ENCODE measurements around the gene RIT1. TPM values are rescaled to one million over a fixed set of nuclear protein-coding genes. Genes with fewer than 3 reads are reported as not detected.

The RIT1 gene
- total RNA-seq, result 31.8 TPM
- long read RNA-seq, transcript RIT1-202 (6 exons, 3,445 nt), result major isoform, 16 of 18 reads
- long read RNA-seq, partial matches to known transcripts, result 1 of 18 reads
- long read RNA-seq, other reads (novel, unspliced or antisense), result 1 of 18 reads

- DNase-seq (ENCODE audit: low spot score), result peak; percentile 95
Measured at GRCh38 chr1:155911156-155912055, at the start of gene RIT1. Gene RIT1, minus strand, starts transcription at chr1:155911349. Its CDS starts 588 bp downstream, at chr1:155910761.

GRCh38 chr1:155960081-155960745 is 49.1 kb upstream of the RIT1 start:
- no peak for DNase-seq (ENCODE audit: low spot score)

- DNase-seq (ENCODE audit: low spot score), result no peak
Measured at GRCh38 chr1:155957411-155957915, 46.3 kb upstream of the RIT1 start.

- DNase-seq (ENCODE audit: low spot score), result no peak
Measured at GRCh38 chr1:155954645-155955044, 43.5 kb upstream of the RIT1 start.

- no peak for DNase-seq (ENCODE audit: low spot score)
Measured at GRCh38 chr1:155952505-155952890, 41.3 kb upstream of the RIT1 start.

GRCh38 chr1:155951753-155952504 is 40.8 kb upstream of the RIT1 start:
- DNase-seq (ENCODE audit: low spot score), result no peak

- DNase-seq (ENCODE audit: low spot score), result no peak
Measured at GRCh38 chr1:155950829-155951228, 39.7 kb upstream of the RIT1 start.

- DNase-seq (ENCODE audit: low spot score), result no peak
Measured at GRCh38 chr1:155947741-155948140, 36.6 kb upstream of the RIT1 start.

- no peak for DNase-seq (ENCODE audit: low spot score)
Measured at GRCh38 chr1:155947292-155947691, 36.1 kb upstream of the RIT1 start.

GRCh38 chr1:155946633-155947219 is 35.6 kb upstream of the RIT1 start:
- DNase-seq (ENCODE audit: low spot score), result no peak

- no peak for DNase-seq (ENCODE audit: low spot score)
Measured at GRCh38 chr1:155944444-155944799, 33.3 kb upstream of the RIT1 start.

GRCh38 chr1:155942578-155943141 is 31.5 kb upstream of the RIT1 start:
- DNase-seq (ENCODE audit: low spot score), result no peak

GRCh38 chr1:155941845-155942531 is 30.8 kb upstream of the RIT1 start:
- no peak for DNase-seq (ENCODE audit: low spot score)

GRCh38 chr1:155940993-155941844 is 30.1 kb upstream of the RIT1 start, which contains the start of gene RXFP4:
Gene RXFP4, plus strand, starts transcription at chr1:155941638. Its CDS starts 72 bp downstream, at chr1:155941710.
- no peak for DNase-seq (ENCODE audit: low spot score)

- no peak for DNase-seq (ENCODE audit: low spot score)
Measured at GRCh38 chr1:155940482-155940992, 29.4 kb upstream of the RIT1 start.

GRCh38 chr1:155938220-155938627 is 27.1 kb upstream of the RIT1 start:
- no peak for DNase-seq (ENCODE audit: low spot score)

- DNase-seq (ENCODE audit: low spot score), result peak; percentile 67
Measured at GRCh38 chr1:155934936-155935590, 23.9 kb upstream of the RIT1 start.
